Osteoblast (primary cell): Measurements from ENCODE around the gene OR51S1. TPM values are rescaled to one million over a fixed set of nuclear protein-coding genes. Genes with fewer than 3 reads are reported as not detected.

Source experiments
- DNase-seq: peaks from one replicate; pipeline ENCODE4 v3.0.0; 2011; ENCODE audit warnings: low spot score, mixed read lengths; ENCODE audit not compliant: insufficient read length; ENCODE audit errors: missing footprints
- H2AFZ ChIP-seq: 2 replicates; pipeline ENCODE4 v1.6.0; 2011; ENCODE audit warnings: mild to moderate bottlenecking, low read length
- H3K27ac ChIP-seq: 2 replicates; pipeline ENCODE4 v1.5.1; 2011; ENCODE audit warnings: mild to moderate bottlenecking, low read depth, low read length, moderate library complexity
- H3K27me3 ChIP-seq: 2 replicates; pipeline ENCODE4 v1.6.0; 2012; ENCODE audit warnings: mild to moderate bottlenecking, control low read depth, inconsistent platforms, low read length, moderate library complexity; ENCODE audit not compliant: insufficient read depth
- H3K36me3 ChIP-seq: 2 replicates; pipeline ENCODE4 v1.5.1; 2011; ENCODE audit warnings: mild to moderate bottlenecking, low read length, control low read depth, moderate library complexity; ENCODE audit not compliant: insufficient read depth
- H3K4me1 ChIP-seq: 2 replicates; pipeline ENCODE4 v1.5.1; 2011; ENCODE audit warnings: mild to moderate bottlenecking, low read length, control low read depth, moderate library complexity; ENCODE audit not compliant: insufficient read depth
- H3K4me2 ChIP-seq: 2 replicates; pipeline ENCODE4 v1.6.0; 2011; ENCODE audit warnings: mild to moderate bottlenecking, low read length; ENCODE audit not compliant: insufficient read depth
- H3K4me3 ChIP-seq: fragments of 200-600 bp; sonication (generic); 3 replicates; pipeline ENCODE4 v1.5.1; 2012; ENCODE audit warnings: mild to moderate bottlenecking, low read length, inconsistent platforms; ENCODE audit not compliant: insufficient read depth
- H3K79me2 ChIP-seq: 2 replicates; pipeline ENCODE4 v1.6.0; 2012; ENCODE audit warnings: mild to moderate bottlenecking, low read length, control low read depth, inconsistent platforms; ENCODE audit not compliant: insufficient read depth
- H3K9me3 ChIP-seq: 2 replicates; pipeline ENCODE4 v1.5.1; 2011; ENCODE audit warnings: low read depth, low read length, control low read depth
- H4K20me1 ChIP-seq: 2 replicates; pipeline ENCODE4 v1.6.0; 2012; ENCODE audit warnings: mild to moderate bottlenecking, low read length, control low read depth; ENCODE audit not compliant: insufficient read depth
- total RNA-seq: library from RNA; depleted of rRNA; stranded (reverse); fragments of >200 nt; gene quantifications from 2 replicates; pipeline ENCODE4 v1.2.3, GENCODE V29; 2012
- TF ChIP-seq, protein P1 (sequence below): IDR thresholded peaks from 2 replicates; pipeline ENCODE4 v1.5.1; 2011; ENCODE audit warnings: mild to moderate bottlenecking, low read depth, low read length, moderate library complexity; ENCODE audit errors: extremely low read depth

OR51S1 gene
- not detected in 2 replicates for total RNA-seq

DNA sequence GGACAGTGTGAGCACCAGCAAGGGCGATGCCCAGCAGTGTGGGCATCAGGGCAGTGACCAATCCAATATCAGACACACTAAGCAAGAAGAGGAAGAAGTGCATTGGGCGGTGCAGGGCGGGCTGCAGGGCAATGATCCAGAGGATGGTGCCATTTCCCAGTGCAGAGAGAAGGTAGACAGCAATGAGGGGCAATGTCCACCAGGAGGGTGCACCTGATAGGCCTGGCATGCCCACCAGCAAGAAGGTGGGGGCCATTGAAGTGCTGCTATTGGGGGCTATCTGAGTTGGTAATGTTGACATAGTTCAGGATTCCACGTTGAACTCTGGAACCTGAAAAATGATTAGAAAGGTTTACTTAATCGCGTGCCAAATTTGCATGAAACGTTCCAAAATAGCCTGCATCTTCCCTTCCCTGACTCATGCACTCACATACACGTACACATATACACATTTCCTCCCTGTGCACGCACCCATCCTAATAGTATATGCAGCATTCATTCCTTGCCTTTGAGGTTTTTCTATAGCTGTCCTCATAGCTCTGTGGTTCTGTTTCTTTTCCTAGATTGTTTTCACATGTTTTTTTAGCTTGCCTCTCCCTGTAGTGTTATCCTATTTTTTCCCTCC lies at the start of gene OR51S1:
TSS of gene OR51S1 (minus strand) at position 301 of the 625 bp plus-strand sequence. CDS start at position 301, 0 bp downstream.
- Histone ChIP-seq H4K20me1 (no peaks in the 10 kb centered on the region), H3K4me3 (no peak within 1 kb of the TSS), H3K79me2 (no peaks in the 10 kb centered on the region), H3K36me3 (no peaks in the 10 kb centered on the region), H2AFZ (no peak within 1 kb of the TSS), H3K4me2 (no peak within 1 kb of the TSS), H3K4me1 (no peaks in the 10 kb centered on the region), H3K9me3 (no peaks in the 10 kb centered on the region), H3K27ac (no peak within 1 kb of the TSS), H3K27me3 (no peaks in the 10 kb centered on the region)
- TF ChIP-seq, protein P1, sequence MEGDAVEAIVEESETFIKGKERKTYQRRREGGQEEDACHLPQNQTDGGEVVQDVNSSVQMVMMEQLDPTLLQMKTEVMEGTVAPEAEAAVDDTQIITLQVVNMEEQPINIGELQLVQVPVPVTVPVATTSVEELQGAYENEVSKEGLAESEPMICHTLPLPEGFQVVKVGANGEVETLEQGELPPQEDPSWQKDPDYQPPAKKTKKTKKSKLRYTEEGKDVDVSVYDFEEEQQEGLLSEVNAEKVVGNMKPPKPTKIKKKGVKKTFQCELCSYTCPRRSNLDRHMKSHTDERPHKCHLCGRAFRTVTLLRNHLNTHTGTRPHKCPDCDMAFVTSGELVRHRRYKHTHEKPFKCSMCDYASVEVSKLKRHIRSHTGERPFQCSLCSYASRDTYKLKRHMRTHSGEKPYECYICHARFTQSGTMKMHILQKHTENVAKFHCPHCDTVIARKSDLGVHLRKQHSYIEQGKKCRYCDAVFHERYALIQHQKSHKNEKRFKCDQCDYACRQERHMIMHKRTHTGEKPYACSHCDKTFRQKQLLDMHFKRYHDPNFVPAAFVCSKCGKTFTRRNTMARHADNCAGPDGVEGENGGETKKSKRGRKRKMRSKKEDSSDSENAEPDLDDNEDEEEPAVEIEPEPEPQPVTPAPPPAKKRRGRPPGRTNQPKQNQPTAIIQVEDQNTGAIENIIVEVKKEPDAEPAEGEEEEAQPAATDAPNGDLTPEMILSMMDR, result no peak
- DNase-seq, result no peak

DNA sequence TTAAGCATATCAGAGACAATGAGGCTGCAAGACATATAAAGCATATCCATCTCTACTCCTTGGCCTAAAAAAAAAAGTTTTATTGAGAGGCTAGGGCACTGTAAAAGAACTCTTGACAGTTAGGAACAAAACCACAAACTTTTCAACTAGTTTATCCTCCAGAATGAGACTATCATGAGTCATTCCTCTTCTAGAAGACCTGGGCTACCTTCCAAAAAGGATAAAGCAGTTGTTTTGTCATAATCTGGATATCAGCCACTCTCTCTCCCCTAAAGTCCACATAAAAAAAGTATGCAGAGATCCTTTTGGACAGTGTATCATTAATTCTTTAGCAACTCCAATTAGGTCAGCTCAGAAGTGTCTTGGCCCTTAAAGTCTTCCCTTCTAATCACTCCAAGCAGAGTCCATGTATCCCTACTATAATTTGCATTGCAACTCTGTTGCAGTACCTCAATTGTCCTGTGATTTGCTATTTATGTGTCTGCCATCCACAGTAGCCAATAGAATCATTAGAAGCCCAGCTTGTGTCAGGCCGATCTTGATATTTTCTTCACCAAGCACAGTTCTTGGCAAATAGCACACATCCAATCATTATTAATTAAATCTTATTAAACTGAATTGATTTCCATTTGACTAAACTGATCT lies 43.1 kb upstream of the OR51S1 start:
- no peaks in the 10 kb centered on the region for H3K27me3 ChIP-seq
- no peak overlapping the region for H3K27ac ChIP-seq
- no peaks in the 10 kb centered on the region for H3K4me1 ChIP-seq
- no peak overlapping the region for H3K4me2 ChIP-seq
- TF ChIP-seq, protein P1, result peak; percentile 27
- no peak overlapping the region for H3K4me3 ChIP-seq
- H3K9me3 ChIP-seq, result no peaks in the 10 kb centered on the region
- no peaks in the 10 kb centered on the region for H4K20me1 ChIP-seq
- H2AFZ ChIP-seq, result no peak overlapping the region
- peak; percentile 66 for DNase-seq
- H3K79me2 ChIP-seq, result no peaks in the 10 kb centered on the region
- H3K36me3 ChIP-seq, result no peaks in the 10 kb centered on the region

GRCh38 chr11:4890279-4890678 lies 41.3 kb upstream of the OR51S1 start:
- Histone ChIP-seq H3K9me3 (no peaks in the 10 kb centered on the region), H2AFZ (no peak overlapping the region), H3K4me1 (no peaks in the 10 kb centered on the region), H3K36me3 (no peaks in the 10 kb centered on the region), H3K27me3 (no peaks in the 10 kb centered on the region), H3K4me2 (no peak overlapping the region), H3K27ac (no peak overlapping the region), H4K20me1 (no peaks in the 10 kb centered on the region), H3K79me2 (no peaks in the 10 kb centered on the region), H3K4me3 (no peak overlapping the region)
- TF ChIP-seq, protein P1, result no peak
- no peak for DNase-seq

DNA sequence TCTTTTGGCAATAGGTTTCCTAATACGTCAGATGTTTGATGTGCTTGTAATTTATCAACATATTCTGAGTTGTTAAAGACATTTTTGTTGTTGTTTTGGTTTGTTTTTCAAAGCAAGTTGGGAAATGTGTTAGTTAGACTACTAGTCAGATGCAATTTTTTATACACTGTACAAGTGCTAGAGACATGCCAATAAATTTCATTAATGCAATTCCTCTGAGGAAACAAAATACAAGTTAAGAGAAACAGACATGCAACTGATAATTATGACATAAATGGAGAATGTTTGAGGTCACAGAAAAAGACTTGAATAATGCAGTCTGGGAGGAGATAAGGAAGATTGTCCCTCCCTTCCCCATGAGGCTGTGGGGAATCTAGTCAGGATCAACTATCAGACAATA lies 38.6 kb upstream of the OR51S1 start:
- Histone ChIP-seq H3K4me2 (no peak overlapping the region), H3K27ac (no peak overlapping the region), H2AFZ (no peak overlapping the region), H3K79me2 (no peaks in the 10 kb centered on the region), H3K9me3 (no peaks in the 10 kb centered on the region), H3K27me3 (no peaks in the 10 kb centered on the region), H3K4me1 (no peaks in the 10 kb centered on the region), H3K36me3 (no peaks in the 10 kb centered on the region), H4K20me1 (no peaks in the 10 kb centered on the region), H3K4me3 (no peak overlapping the region)
- TF ChIP-seq, protein P1, result no peak
- no peak for DNase-seq
